NCI-H128 (cell line): ENCODE data around the gene SOX18.

ENCODE experiments used
- DNase-seq: peaks from one replicate; lab custom pipeline; 2025; ENCODE audit not compliant: unreplicated experiment; lab: John Stamatoyannopoulos, UW

The SOX18 gene

DNA sequence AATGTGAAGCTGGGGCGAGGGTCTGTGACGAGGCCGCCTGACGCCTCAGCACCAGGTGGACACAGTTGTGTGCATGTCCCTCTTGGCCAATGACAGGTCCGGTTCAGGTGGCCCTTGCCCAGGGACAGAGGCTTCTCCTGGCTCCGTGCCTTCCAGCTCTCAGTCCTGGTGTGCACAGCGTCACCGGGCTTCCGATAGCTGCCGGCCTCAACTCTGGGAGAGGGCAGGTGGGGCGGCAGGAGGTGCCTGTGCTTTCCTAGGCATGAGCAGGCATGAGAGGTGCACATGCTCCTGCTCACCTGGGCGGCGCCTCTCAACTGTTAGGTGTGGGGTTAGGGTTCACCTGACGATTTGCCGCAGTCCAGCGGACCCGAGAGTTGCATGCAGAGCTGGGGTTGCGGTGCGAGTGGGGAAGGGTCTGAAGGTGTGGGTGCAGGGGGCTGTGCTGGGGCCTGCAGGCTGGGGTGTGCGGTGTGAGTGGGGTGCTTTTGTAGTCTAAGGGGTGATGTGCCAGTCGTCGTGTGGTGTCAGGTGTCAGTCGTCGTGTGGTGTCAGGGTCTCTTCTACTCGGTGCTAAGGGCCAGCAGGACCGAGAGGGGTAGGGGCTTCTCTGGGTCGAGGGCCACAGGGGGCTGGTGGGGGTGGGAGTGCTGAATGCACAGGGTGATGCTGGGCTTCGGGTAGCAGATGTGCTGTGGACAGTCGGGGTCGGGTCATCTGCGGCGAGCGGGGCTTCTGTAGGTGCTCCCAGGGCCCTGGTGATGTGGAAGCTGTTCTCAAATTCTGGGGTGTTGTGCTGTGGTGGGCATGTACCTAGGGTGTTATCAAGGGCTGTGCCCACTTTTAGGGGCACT, 3.8 kb upstream of the SOX18 start:
- DNase-seq: no peak

DNA sequence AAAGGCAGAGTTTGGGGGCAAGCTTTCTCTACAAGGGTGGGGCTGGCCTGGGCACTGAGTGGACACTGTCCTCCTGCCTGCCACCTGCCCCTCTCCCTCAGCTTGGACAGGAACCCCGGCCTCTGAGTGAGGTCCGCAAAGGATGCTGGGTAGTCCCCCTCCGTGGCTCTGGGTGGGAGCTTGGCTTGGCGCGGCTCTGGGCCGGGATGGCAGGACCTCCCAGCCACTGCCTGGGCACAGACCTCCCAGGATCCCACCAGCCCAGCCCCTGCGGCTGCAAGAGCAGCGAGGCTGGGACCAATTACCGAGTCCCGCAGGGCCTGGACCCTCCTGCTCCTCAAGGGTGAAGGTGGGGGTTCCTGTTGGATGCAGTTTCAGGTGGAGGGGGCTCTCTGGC, 2.9 kb upstream of the SOX18 start:
- no peak for DNase-seq

DNA sequence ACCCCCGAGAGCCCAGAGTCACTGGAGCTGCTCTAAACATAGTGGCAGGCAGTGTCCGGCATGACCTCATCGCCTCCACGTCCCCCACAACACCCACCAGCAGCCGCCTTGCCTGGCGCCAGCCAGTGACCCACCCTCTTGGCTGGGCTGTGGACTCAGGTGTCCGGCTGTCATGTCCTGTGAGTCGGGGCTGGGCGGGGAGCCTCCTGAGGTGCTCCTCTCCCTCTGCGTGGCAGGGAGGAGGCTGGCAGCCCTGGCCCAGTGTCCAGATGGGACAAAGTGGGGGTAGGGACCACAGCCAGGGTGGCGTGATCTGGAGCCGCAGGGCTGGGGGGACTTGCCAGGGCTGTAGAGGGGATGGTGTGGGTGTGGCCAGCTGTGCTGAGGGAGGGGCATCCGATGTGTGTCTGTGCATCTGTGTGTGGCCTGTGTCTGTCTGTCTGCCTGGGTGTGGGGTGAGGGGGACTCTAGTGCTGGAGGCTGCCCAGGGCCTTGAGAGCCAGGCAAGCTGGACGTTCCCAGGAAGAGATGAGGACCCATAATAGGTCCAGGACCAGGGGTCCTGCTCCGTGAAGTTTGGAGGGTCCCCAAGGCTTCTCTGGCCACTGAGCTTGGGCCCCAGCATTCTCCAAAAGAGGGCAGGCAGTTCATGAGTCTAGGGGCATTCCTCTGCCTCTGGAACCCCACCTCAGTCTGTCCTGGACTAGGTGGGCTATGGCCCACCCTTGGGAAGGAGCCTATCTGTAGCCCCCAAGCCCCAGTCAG, 2.3 kb upstream of the SOX18 start:
- DNase-seq: no peak

DNA sequence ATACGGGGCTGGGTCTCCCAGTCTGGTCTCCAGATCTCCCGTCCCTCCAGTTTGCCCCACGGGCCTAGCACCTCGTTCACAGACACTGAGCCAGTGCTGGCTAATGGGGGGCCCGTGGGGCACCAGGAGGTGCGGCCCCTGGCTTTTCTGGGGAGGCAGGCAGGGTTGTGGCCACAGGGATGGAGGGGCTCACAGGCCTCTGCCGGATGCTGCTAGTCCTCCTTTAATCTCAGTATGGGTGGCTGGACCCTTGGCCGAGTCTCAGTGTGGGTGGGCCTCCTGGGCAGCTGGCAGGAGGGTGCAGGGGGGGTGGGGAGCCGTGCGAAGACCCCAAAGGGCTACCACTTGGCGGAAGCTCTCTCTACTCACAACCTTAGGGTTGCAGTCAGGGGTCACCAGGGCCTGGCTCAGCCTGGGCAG, 1.6 kb upstream of the SOX18 start:
- no peak for DNase-seq

DNA sequence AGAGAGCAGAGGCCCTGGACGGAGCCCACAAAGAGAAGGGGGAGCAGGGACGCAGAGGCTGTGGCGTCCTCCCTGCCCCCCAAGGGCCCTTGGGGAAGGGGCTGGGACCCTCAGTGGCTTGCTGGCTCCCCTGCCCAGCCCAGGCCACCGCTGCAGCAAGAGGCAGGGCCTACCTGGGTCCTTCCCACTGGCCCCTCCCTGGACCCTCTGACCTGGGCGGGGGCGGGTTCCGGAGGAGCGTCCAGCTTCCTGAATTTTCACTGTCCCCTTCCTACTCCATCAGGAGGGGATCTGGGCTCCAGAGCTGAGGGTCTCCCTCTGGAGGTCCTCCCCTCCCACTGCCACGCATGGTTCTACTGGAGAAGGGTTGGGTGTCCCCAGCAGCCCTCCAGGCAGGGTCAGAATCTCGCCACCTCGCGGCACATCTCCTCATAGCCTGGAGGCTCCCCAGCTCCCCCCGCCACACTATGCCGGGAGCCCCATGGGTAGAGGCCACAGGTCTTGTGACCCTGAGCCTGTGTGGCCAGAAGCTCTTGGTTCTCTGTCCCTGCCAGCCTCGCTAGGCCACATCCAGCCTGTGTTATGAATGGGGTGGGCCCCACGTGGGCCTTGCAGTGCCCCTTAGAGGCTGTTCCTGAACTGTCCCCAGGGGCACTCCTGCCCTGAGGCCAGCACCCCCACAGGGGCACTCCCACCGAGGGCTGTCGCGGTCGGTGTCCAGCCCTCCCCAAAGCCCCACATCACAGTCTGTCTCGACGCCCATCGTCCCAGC, 1.0 kb upstream of the SOX18 start:
- no peak for DNase-seq

DNA sequence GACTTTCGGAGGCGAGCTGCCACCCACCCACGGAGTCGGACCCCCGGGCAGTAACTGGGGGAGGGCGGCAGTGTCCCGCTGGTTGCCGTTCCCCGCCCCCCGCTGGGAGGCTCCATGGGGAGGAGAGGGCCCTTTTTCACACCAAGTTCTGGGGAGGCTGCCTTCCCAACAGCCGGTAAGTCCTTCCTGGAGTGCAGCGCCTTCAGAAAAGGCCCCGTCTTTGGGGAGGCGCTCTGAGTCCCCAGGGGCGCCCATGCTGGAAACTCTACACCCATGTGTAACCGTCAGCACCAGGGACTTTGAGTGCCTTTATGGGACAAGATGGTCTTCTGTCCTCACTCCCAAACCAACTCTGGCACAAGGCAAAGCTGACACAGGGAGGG, 430 bp upstream of the SOX18 start:
- DNase-seq: no peak

DNA sequence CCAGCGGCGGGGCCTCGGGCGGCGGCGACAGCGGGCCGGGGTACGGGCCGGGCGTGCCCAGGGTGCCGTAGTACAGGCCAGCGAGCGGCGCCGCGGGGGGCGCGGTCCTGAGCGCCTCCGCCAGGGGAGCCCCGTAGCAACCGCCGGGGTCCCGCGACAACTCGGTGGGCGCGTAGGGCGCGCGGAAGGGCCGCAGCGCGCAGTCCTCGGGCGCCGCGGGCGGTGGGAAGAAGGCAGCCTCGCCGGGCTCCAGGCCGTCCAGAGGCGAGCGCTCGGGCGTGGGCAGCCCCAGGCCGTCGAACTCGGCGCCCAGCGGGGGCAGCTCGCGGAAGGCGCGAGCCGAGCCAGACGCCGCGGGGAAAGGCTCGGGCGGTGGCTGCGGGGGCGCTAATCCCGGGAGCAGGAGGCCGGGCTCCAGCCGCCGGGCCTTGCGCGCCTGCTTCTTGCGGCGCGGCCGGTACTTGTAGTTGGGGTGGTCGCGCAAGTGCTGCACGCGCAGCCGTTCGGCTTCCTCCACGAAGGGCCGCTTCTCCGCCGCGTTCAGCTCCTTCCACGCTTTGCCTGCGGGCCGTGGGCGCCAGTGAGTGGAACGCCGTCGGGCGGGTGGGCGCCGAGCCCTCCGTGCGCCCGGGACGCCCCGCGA, 916 bp downstream of the SOX18 start:
- DNase-seq: no peak

DNA sequence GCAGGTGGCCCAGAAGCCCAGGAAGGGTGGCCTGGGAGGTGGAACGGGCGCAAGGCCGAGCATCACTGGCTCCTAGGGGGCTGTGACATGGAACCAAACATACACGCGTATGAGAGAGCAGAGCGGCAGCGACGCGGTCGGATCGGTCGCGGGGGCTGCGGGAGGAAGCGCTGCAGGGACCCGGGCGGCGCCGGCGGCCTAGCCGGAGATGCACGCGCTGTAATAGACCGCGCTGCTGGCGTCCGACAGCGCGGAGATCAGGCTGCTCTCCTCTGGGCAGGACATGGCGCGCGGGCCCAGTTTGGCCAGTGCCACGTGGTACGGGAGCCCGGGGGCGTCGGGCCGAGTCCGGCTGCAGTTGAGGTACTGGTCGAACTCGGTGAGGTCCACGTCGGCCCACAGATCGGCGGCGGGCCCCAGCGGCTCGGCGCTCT, 1.5 kb downstream of the SOX18 start:
- no peak for DNase-seq

DNA sequence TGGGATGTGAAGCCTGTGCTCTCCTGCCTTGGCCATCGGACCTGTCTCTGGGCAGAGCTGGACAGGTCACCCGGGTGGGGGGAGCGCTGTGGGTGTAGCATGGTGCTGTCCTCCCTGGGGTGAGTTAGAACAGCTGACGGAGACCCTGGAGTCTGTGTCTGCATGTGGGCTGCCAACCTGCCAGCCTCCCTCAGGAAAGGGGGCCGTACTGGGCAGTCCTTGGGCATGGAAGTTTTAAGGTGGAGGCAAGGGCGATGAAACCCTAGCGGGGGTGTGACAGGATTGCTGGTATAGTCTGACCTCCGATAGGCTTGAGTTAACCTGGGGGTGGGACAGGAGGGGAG, 2.4 kb downstream of the SOX18 start:
- DNase-seq: no peak

DNA sequence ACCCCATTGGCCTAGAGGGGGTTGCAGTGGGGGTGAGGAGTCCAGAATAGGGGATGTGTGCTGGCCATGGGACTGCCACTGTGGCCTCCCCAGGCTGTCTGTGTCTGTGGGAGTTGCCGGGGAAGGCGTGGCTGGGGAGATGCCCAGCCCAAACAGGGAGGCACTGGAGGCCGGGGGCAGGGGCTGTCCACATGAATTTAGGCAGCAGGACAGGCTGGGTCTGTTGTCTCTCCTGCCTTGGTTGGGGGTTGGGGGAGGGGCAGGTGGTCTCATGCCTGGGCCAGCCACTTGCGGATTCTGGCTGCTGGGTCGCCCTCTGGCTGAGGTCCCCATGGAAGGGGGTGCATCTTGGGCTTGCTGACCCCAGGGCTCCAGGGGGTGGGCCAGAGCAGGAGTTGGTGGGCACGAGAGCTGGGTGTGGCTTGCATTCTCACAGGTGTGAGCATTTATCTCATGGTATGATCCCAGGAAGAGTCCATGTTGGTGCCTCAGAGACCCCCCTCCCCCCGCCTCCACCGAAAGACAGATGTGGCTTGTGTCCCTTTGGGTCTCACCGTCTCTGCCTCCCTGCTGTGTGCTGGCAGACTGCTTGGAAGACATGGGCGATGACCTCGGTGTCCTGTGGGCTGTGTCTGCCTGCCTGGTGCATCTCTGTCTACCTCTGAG, 4.0 kb downstream of the SOX18 start:
- no peak for DNase-seq

DNA sequence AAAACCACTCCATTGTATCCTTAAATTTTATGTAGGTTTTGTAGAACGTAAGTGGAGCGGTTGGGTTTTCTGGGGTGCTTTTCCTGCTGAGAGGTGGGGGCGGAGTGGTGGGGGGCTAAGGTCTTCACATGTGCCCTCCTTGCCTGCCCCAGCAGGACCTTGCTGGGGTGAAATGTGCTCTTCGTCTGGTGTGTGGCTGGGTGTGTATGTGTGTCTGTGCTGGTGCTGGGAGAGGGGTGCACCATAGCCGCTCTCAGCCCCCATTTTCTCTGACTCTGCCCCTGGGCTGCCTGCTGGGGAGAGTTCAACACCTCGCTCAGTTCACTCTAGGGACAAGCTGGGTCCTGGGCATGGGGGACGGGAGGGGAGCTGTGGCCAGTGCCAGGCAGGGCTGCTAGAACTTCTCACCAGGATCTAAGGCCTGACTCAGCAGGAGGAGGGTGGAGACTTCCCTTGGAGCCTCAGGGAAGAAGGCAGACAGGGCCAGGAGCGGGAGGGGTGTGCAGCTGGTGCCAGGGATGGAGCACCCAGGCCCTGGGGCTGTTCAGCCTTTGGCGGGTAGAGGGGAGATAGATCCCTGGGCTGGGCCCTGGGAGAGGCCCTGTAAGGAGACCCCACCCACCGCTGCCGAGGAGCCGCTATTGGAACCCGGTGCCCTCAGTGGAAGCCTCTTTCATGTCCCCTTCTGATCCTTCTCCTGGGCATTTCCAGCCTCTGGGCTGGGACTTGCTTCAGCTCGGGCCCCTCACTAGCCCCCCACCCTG, 4.8 kb downstream of the SOX18 start:
- no peak for DNase-seq

DNA sequence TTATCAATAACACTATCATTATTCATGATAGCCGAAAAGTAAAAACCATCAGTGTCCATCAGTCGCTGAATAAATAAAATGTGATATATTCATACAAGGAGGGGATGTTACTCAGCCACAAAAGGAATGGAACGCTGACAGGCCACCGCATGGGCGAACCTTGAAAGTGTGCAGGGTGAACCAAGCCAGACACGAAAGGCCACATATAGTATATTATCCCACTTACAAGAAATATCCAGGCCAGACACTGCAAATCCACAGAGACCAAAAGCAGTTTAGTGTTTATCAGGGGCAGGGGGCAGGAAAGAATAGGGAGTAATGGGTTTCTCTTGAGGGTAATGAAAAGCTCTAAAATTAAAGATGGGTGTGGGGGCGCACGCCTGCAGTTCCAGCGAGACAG, 5.7 kb downstream of the SOX18 start:
- no peak for DNase-seq

DNA sequence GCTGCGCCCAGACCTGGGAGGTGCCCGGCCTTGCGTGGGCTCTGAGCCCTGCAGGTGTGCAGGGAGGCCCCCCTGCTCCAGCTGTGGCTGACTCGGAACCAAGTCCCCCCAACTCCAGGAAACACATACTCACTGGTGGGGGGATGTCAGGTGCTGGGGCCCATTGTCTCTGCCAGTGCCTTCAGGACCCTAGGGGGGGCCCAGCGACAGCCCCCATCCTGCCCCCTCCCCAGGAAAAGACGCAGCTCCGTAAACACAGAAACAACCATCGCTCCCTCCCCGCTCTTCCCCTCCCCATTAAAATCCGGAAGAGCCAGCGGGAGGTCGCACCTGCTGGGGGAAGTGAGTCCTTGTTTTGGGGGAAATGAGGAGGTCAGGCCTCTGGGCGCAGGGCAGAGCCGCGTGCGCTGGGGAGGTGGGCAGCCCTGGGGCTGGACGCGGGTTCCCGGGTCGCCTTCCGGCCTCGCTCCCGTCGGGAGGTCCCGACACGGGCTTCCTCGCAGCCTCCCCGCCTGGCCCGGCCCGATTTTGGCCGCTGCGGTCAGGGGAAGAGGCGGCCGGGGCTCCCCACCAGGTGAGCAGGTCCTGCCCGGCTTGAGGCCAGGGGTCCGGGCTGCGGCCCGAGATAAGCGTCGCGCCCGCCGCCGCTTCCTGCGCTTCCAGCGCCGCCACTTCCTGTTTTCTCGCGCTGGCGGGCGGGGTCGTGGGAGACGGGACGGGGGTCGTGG, 7.2 kb downstream of the SOX18 start:
- DNase-seq: no peak

DNA sequence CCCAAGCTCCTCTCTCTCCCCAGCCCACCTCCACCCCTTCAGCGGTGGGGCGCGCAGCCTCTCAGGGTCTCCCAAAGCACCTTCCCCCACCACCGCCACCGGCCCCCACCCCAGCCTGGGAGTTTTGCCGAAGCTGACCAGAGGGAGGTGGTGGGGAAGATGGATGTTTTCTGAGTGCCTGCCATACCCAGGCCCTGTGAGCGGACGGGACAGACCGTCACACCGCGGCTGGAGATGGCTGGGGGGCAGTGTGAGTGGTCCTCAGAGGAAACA, 7.7 kb downstream of the SOX18 start:
- no peak for DNase-seq

DNA sequence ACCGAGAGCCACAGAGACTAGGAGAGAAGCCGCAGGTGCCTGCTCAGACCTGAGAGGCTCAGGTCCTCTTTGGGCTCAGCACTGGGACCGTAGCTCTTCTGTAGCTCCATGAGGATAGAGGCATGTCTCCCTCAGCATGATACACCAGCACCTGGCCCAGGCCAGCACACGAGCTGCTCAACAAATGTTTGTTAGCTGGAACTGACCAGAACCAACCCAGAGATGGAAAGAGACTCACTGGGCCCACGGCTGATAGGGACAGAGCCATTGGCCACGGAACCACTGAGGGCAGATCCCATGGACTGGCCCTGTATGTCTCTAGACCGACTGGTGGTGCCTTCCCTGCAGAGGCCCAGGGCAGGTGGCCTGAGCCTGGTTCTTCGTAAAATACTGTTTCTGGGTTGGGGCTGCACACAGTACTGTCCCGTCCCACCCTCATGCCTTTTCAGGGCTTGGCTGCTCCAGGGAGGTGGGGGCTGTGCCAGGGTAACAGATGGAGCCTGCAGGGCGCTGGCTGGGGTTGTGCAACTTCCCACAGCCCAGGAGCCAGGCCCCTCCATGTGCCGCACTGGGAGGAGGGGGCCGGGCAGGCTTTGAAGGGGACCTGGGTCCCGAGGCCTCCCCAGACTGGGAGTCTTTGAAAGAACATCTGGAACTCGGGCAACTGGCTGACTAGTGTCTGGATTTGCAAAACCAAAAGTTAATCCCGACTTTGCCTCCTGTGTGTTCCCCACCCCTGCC, 8.2 kb downstream of the SOX18 start:
- no peak for DNase-seq

DNA sequence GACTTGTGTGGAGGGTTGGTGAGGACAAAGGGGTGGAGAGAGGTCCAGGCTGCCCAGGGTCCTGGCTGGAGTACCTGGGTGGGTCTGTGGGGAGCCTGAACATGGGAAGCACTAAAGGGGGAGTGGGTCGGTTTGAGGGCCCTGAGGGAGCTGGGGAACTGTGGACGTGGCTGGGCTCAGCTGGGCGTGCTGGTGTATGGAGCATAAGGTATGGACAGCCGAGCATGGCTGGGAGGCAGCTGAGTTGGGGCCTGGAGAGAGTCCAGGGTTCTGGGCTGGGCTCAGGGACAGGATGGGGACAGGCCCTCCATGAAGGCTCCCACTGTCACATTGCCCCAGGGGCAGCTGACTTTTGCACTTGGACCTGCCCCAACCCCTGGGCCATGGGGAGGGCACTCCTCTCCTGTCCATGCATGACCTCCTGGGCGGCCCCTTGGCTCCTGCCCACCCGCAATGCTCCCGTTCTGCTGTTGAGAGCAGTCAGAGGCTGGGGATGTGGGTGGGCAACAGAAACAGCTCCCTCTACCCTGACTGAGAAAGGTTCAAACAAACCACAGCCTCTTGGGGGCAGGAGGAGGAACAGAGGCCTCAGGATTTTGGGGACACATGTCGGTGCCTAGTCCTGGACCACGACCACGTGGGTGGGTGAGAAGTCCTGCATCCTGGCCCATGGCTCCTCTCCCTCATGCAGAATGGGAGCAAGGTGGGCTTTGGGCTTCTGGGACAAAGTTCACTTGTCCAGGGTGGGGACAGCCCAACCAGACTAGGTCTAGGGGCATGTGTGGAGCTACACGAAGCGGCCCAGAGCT, 9.0 kb downstream of the SOX18 start:
- no peak for DNase-seq

DNA sequence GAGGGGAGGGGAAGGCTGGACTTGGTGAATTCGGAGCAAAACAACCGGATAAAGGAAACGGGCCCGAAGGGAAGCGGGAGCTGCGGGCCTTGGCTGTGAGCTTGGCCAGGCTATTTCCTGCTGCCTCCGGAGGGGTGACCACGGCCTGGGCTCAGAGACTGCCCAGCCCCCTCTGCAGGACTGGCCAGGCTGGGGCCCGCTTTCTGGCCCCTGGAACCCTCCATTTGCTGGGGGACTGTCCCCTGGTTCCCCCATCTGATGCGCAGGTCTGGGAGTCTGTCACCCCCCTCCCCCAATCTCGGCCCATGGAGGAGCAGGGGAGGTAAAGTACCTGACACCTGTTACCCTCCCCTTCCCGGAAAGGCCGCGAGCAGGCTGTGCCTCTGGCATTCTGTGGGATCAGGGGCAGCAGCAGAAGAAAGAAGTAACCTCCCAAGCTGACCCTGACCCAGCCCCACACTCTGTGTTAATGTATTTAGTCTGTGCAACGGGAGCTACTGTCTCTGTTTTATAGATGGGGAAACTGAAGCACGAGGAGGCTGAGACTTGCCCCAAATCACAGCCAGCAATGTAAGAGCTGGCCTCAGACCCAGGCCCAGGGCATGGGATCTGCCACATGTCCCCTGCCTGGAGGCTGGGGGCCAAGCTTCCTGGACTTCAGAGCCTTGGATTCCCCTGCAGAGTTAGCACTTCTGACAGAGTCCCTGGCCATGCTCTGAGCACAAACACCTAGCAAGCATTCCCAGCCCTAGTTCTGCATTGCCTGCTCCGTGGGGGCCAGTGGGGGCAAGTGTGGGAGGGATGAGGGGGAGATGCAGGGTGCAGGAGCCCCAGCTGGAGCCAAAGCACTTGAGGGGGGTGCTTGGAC, 9.9 kb downstream of the SOX18 start:
- DNase-seq: no peak
